Measurements from ENCODE around the gene LYZL6. TPM values are rescaled to one million over a fixed set of nuclear protein-coding genes. Genes with fewer than 3 reads are reported as not detected.

The LYZL6 gene
- total RNA-seq, 3 donors from 2014 or later (not counting 1 experiment from before 2014, with no cell fraction given): not detected

DNA sequence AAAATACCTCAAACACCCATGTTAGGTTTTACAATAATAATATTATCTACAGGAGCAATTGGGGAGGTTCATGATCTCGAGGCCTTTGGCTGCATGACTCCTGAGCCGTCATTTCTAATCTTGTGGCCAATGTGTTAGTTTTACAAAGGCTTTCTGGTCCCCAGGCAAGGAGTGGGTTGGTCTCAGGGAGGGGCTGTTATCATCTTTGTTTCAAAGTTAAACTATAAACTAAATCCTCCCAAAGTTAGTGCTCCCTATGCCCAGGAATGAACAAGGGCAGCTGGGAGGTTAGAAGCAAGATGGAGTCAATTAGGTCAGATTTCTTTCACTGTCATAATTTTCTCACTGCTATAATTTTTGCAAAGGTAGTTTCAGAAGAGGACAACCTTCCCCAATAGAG, 54.3 kb downstream of the LYZL6 start:
- peaks cover 58 to 75% of the 10 kb centered on the region in 2 donors for H3K4me1 Mint-ChIP-seq
- intact Hi-C loops (cut with micrococcal nuclease): loop anchor here (1.0 kb wide), 2 partner anchors 9 kb away; partner anchors contain the start of gene CCL5

More for the DNA sequence above, 54.3 kb downstream of the LYZL6 start:
- Histone ChIP-seq H3K4me1 (ENCODE audit: control insufficient read depth, insufficient read depth, low read length) (peaks cover 71% of the 10 kb centered on the region), H3K4me3 (ENCODE audit: low read length) (no peak overlapping the region), H3K36me3 (ENCODE audit: control insufficient read depth, insufficient read depth, low read length) (no peaks in the 10 kb centered on the region), H3K27ac (ENCODE audit: low read length) (peak overlapping the region; percentile 76), H3K9me3 (ENCODE audit: control insufficient read depth, insufficient read depth, low read length) (no peaks in the 10 kb centered on the region), H3K27me3 (ENCODE audit: control insufficient read depth, insufficient read depth, low read length) (no peaks in the 10 kb centered on the region)
- no peaks in the 10 kb centered on the region for H3K36me3 Mint-ChIP-seq
- DNase-seq: peak; percentile 41 to 70
- no peaks in the 10 kb centered on the region for H3K9me3 Mint-ChIP-seq
- TF ChIP-seq, protein P1, sequence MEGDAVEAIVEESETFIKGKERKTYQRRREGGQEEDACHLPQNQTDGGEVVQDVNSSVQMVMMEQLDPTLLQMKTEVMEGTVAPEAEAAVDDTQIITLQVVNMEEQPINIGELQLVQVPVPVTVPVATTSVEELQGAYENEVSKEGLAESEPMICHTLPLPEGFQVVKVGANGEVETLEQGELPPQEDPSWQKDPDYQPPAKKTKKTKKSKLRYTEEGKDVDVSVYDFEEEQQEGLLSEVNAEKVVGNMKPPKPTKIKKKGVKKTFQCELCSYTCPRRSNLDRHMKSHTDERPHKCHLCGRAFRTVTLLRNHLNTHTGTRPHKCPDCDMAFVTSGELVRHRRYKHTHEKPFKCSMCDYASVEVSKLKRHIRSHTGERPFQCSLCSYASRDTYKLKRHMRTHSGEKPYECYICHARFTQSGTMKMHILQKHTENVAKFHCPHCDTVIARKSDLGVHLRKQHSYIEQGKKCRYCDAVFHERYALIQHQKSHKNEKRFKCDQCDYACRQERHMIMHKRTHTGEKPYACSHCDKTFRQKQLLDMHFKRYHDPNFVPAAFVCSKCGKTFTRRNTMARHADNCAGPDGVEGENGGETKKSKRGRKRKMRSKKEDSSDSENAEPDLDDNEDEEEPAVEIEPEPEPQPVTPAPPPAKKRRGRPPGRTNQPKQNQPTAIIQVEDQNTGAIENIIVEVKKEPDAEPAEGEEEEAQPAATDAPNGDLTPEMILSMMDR (IDR thresholded peaks at IDR 0.05): no peak
- peak overlapping the region; percentile 97 to 98 for H3K27ac Mint-ChIP-seq
- H3K27me3 Mint-ChIP-seq (ENCODE audit: low read depth in 2 of 2): no peaks in the 10 kb centered on the region
- WGBS (ENCODE audit: insufficient coverage): 5% methylated on average over 2 of the region's 2 CpGs
- ATAC-seq: peak; percentile 55 to 80 (median 68)
- H3K4me3 Mint-ChIP-seq: peak overlapping the region; percentile 72

Other genes starting within 250 kb of the LYZL6 start
- gene RASL10B, start 212.1 kb downstream of the LYZL6 start, total RNA-seq: under 1 TPM in 1 of 3 donors, not detected in 2; 0.07 TPM
- gene GAS2L2, start 190.5 kb downstream of the LYZL6 start, total RNA-seq: under 1 TPM in 1 of 3 donors, not detected in 2; 0.23 TPM
- not detected for gene C17orf50, start 182.8 kb downstream of the LYZL6 start, total RNA-seq
- 1 to 10 TPM in 1 of 3 donors, not detected in 2; 1.1 TPM for gene MMP28, start 148.1 kb downstream of the LYZL6 start, total RNA-seq
- 100 to 1,000 TPM; 214 to 253 (median 214) TPM for gene TAF15, start 134.2 kb downstream of the LYZL6 start, total RNA-seq
- 10 to 100 TPM in 2 of 3 donors, 1 to 10 TPM in 1; 10.0 to 24.1 (median 15.1) TPM for gene HEATR9, start 74.8 kb downstream of the LYZL6 start, total RNA-seq
- 1,000 to 10,000 TPM in 1 of 3 donors, 100 to 1,000 TPM in 2; 793 to 1,167 (median 825) TPM for gene CCL5, start 63.4 kb downstream of the LYZL6 start, total RNA-seq
- gene RDM1, start 12.9 kb downstream of the LYZL6 start, total RNA-seq: under 1 TPM; 0.48 to 1.00 (median 0.61) TPM
- not detected for gene CCL16, start 37.8 kb upstream of the LYZL6 start, total RNA-seq
- gene CCL14, start 43.0 kb upstream of the LYZL6 start, total RNA-seq: not detected
- not detected for gene CCL15, start 57.8 kb upstream of the LYZL6 start, total RNA-seq
- under 1 TPM in 2 of 3 donors, not detected in 1; 0.68 to 0.80 TPM for gene CCL23, start 74.3 kb upstream of the LYZL6 start, total RNA-seq
- gene CCL18, start 120.6 kb upstream of the LYZL6 start, total RNA-seq: under 1 TPM in 2 of 3 donors, not detected in 1; 0.54 to 0.55 TPM
- 100 to 1,000 TPM; 381 to 547 (median 450) TPM for gene CCL3, start 146.4 kb upstream of the LYZL6 start, total RNA-seq
- 100 to 1,000 TPM; 360 to 532 (median 476) TPM for gene CCL4, start 160.1 kb upstream of the LYZL6 start, total RNA-seq
- 10 to 100 TPM in 1 of 3 donors, 1 to 10 TPM in 2; 4.3 to 10.7 (median 8.2) TPM for gene TBC1D3B, start 232.9 kb upstream of the LYZL6 start, total RNA-seq